Liver (tissue), 9 donors: ENCODE measurements around the gene CENPT. TPM values are rescaled to one million over a fixed set of nuclear protein-coding genes. Genes with fewer than 3 reads are reported as not detected.

Experiments used
- DNase-seq: peaks from one replicate; pipeline ENCODE4 v3.0.0-alpha.2; 2017; ENCODE audit warnings: low spot score
- H3K27ac ChIP-seq, 2 donors: one replicate each; pipeline ENCODE4 v1.7.0; 2013; ENCODE audit warnings: inconsistent platforms in 2 of 2, low read length in 2 of 2, control low read depth in 1 of 2, low read depth in 1 of 2, mild to moderate bottlenecking in 1 of 2
- H3K27me3 ChIP-seq, 4 donors: one replicate each; pipeline versions ENCODE4 v1.6.1 to v1.7.0; 2013; ENCODE audit warnings: low read length in 3 of 4, inconsistent platforms in 1 of 4, mild to moderate bottlenecking in 1 of 4, moderate library complexity in 1 of 4; ENCODE audit not compliant: control insufficient read depth in 4 of 4, insufficient read depth in 4 of 4
- H3K36me3 ChIP-seq, 4 donors: one replicate each; pipeline versions ENCODE4 v1.6.1 to v1.7.0; 2013; ENCODE audit warnings: low read length in 3 of 4, mild to moderate bottlenecking in 3 of 4, low read depth in 1 of 4, moderate library complexity in 1 of 4; ENCODE audit not compliant: control insufficient read depth in 4 of 4, insufficient read depth in 3 of 4
- H3K4me1 ChIP-seq, 4 donors: one replicate each; pipeline versions ENCODE4 v1.6.1 to v1.7.0; 2013; ENCODE audit warnings: low read length in 3 of 4, mild to moderate bottlenecking in 3 of 4, moderate library complexity in 1 of 4; ENCODE audit not compliant: control insufficient read depth in 4 of 4, insufficient read depth in 4 of 4
- H3K4me3 ChIP-seq, 3 donors: one replicate each; pipeline versions ENCODE4 v1.6.1 to v1.7.0; 2013; ENCODE audit warnings: low read length in 3 of 3, control low read depth in 1 of 3, low read depth in 1 of 3, mild to moderate bottlenecking in 1 of 3
- H3K9ac ChIP-seq, 2 donors: one replicate each; pipeline ENCODE4 v1.7.0; 2013; ENCODE audit warnings: low read length in 2 of 2, mild to moderate bottlenecking in 2 of 2, moderate library complexity in 2 of 2, control low read depth in 1 of 2, low read depth in 1 of 2
- H3K9me3 ChIP-seq, 4 donors: one replicate each; pipeline versions ENCODE4 v1.6.1 to v1.7.0; 2013; ENCODE audit warnings: low read length in 3 of 4; ENCODE audit not compliant: control insufficient read depth in 4 of 4
- EGR1 ChIP-seq, 2 donors: IDR thresholded peaks; 2 replicates each; pipeline ENCODE4 v1.6.1; 2016 to 2018; ENCODE audit warnings: antibody characterized with exemption in 2 of 2, low read depth in 2 of 2
- FOXA1 ChIP-seq: IDR thresholded peaks from 2 replicates; pipeline ENCODE4 v1.6.1; 2016; ENCODE audit warnings: antibody characterized with exemption
- FOXA2 ChIP-seq: IDR thresholded peaks from 2 replicates; pipeline ENCODE4 v1.6.1; 2016; ENCODE audit warnings: antibody characterized with exemption
- GABPA ChIP-seq, 2 donors: IDR thresholded peaks in 1 of 2; conservative IDR thresholded peaks in 1 of 2; 2 replicates each; pipeline ENCODE4 v1.6.1; 2016; ENCODE audit warnings: antibody characterized with exemption in 2 of 2, mild to moderate bottlenecking in 1 of 2, moderate library complexity in 1 of 2
- HNF4A ChIP-seq, 2 donors: conservative IDR thresholded peaks; 2 replicates each; pipeline ENCODE4 v1.6.1; 2016; ENCODE audit warnings: antibody characterized with exemption in 2 of 2, mild to moderate bottlenecking in 2 of 2
- HNF4G ChIP-seq: IDR thresholded peaks from 2 replicates; pipeline ENCODE4 v1.6.1; 2016; ENCODE audit warnings: antibody characterized with exemption
- JUND ChIP-seq, 2 donors: IDR thresholded peaks; 2 replicates each; pipeline ENCODE4 v1.6.1; 2016; ENCODE audit warnings: antibody characterized with exemption in 2 of 2
- NR2F2 ChIP-seq: IDR thresholded peaks from 2 replicates; pipeline ENCODE4 v1.6.1; 2016; ENCODE audit warnings: antibody characterized with exemption
- RAD21 ChIP-seq, 2 donors: IDR thresholded peaks; 2 replicates each; pipeline ENCODE4 v1.6.1; 2016; ENCODE audit warnings: antibody characterized with exemption in 2 of 2, mild to moderate bottlenecking in 2 of 2
- RXRA ChIP-seq, 2 donors: IDR thresholded peaks; 2 replicates each; pipeline ENCODE4 v1.6.1; 2017 to 2018; ENCODE audit warnings: antibody characterized with exemption in 2 of 2, mild to moderate bottlenecking in 1 of 2
- SP1 ChIP-seq: IDR thresholded peaks from 2 replicates; pipeline ENCODE4 v1.6.1; 2018; ENCODE audit warnings: antibody characterized with exemption, mild to moderate bottlenecking
- TAF1 ChIP-seq: conservative IDR thresholded peaks from 2 replicates; pipeline ENCODE4 v1.6.1; 2016; ENCODE audit warnings: antibody characterized with exemption, mild to moderate bottlenecking
- YY1 ChIP-seq: IDR thresholded peaks from 2 replicates; pipeline ENCODE4 v1.6.1; 2016; ENCODE audit warnings: antibody characterized with exemption, mild to moderate bottlenecking
- WGBS: extraction: QIAGEN DNeasy Blood & Tissue Kit; methylation state at CpG from one replicate; pipeline ENCODE4 v1.1.7; 2013; 5-methylcytosine and 5-hydroxymethylcytosine counted together
- polyA plus RNA-seq, 2 donors: library from polyadenylated mRNA; stranded (reverse) in 1 of 2; unstranded in 1 of 2; fragments of 200-250 nt in 1 of 2; fragments of >200 nt in 1 of 2; fragmentation: Nextera tagmentation in 1 of 2; extraction: Ambion mirVana in 1 of 2; gene quantifications; one replicate each; pipeline versions ENCODE4 v1.2.1 to v1.2.3, GENCODE V29; 2013 to 2015
- total RNA-seq, 2 donors: library from RNA; depleted of rRNA; stranded (reverse); fragments of >200 nt; gene quantifications; one replicate each; pipeline ENCODE4 v1.2.3, GENCODE V29; 2014
- TF ChIP-seq, protein P1 (sequence below): IDR thresholded peaks from 2 replicates; pipeline ENCODE4 v1.6.1; 2016; ENCODE audit warnings: antibody characterized with exemption, mild to moderate bottlenecking
- TF ChIP-seq, protein P2 (sequence below): IDR thresholded peaks from 2 replicates; pipeline ENCODE4 v1.6.1; 2016; ENCODE audit warnings: antibody characterized with exemption
- TF ChIP-seq, protein P3 (sequence below): IDR thresholded peaks from 2 replicates; pipeline ENCODE4 v1.6.1; 2016; ENCODE audit warnings: antibody characterized with exemption
- TF ChIP-seq, protein P4 (sequence below): IDR thresholded peaks from 2 replicates; pipeline ENCODE4 v1.6.1; 2016; ENCODE audit warnings: antibody characterized with exemption
- TF ChIP-seq, protein P5 (sequence below): fragments of 150-350 bp; IDR thresholded peaks from 2 replicates; pipeline ENCODE4 v1.5.1; 2017; ENCODE audit warnings: improper control_type of control experiment, low read depth, low read length; ENCODE audit not compliant: missing input control
- donor health status: healthy.
- donor health status: healthy.
- donor health status: healthy.
- donor health status: healthy.
- donor health status: healthy.

The CENPT gene
- total and polyA plus RNA-seq, 4 donors = 11.4 to 26.9 (median 19.3) TPM

DNA sequence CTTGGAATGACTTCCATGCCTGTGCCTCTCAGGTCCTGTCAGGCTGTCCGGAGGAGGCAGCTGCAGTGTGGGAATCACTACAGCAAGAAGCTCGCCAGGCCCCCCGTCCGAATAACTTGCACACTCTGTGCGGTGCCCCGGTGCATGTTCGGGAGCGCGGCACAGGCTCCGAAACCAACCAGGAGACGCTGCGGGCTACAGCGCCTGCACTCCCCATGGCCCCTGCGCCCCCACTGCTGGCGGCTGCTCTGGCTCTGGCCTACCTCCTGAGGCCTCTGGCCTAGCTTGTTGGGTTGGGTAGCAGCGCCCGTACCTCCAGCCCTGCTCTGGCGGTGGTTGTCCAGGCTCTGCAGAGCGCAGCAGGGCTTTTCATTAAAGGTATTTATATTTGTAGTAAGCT is 38.5 kb upstream of the CENPT start:
- DNase-seq = no peak

DNA sequence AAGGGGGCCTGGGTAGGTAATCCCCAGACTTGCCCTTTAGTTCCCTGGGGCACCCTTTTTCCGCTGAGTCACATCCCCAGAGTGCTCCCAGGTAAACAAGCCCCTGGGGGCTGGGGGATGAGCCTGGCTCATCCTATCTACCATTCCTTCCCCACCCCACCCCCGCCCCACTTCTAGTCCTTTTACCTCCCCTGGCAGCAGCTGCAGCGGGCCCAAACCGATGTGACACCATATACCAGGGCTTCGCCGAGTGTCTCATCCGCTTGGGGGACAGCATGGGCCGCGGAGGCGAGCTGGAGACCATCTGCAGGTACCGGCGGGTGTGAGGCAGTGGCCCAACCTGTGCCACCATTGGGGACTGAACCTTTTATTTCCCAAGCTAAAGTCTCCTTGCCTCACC is 38.1 kb upstream of the CENPT start:
- WGBS = 95% methylated on average over 12 of the region's 12 CpGs
- no peaks in the 10 kb centered on the region for H3K9me3 ChIP-seq
- peaks cover 0 to 21% (median 9%) of the 10 kb centered on the region in 4 donors for H3K4me1 ChIP-seq
- no peak overlapping the region for H3K9ac ChIP-seq
- no peaks in the 10 kb centered on the region for H3K27me3 ChIP-seq
- H3K4me3 ChIP-seq = no peak overlapping the region
- DNase-seq = no peak
- no peak overlapping the region for H3K27ac ChIP-seq
- H3K36me3 ChIP-seq = peaks cover 12 to 35% (median 22%) of the 10 kb centered on the region in 4 donors
- TF ChIP-seq GABPA (IDR thresholded peaks at IDR 0.05 in 1 of 2, conservative IDR thresholded peaks at IDR 0.05 in 1 of 2) (no peak), FOXA1 (no peak), FOXA2 (no peak), EGR1 (IDR thresholded peaks at IDR 0.05; ENCODE audit: low read depth in 2 of 2) (no peak), HNF4G (no peak), JUND (IDR thresholded peaks at IDR 0.05) (no peak), TAF1 (no peak), SP1 (no peak), YY1 (no peak), NR2F2 (no peak), RAD21 (IDR thresholded peaks at IDR 0.05) (no peak), RXRA (IDR thresholded peaks at IDR 0.05) (no peak), HNF4A (conservative IDR thresholded peaks at IDR 0.05) (no peak)
- TF ChIP-seq, protein P1, sequence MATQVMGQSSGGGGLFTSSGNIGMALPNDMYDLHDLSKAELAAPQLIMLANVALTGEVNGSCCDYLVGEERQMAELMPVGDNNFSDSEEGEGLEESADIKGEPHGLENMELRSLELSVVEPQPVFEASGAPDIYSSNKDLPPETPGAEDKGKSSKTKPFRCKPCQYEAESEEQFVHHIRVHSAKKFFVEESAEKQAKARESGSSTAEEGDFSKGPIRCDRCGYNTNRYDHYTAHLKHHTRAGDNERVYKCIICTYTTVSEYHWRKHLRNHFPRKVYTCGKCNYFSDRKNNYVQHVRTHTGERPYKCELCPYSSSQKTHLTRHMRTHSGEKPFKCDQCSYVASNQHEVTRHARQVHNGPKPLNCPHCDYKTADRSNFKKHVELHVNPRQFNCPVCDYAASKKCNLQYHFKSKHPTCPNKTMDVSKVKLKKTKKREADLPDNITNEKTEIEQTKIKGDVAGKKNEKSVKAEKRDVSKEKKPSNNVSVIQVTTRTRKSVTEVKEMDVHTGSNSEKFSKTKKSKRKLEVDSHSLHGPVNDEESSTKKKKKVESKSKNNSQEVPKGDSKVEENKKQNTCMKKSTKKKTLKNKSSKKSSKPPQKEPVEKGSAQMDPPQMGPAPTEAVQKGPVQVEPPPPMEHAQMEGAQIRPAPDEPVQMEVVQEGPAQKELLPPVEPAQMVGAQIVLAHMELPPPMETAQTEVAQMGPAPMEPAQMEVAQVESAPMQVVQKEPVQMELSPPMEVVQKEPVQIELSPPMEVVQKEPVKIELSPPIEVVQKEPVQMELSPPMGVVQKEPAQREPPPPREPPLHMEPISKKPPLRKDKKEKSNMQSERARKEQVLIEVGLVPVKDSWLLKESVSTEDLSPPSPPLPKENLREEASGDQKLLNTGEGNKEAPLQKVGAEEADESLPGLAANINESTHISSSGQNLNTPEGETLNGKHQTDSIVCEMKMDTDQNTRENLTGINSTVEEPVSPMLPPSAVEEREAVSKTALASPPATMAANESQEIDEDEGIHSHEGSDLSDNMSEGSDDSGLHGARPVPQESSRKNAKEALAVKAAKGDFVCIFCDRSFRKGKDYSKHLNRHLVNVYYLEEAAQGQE = no peak
- TF ChIP-seq, protein P2, sequence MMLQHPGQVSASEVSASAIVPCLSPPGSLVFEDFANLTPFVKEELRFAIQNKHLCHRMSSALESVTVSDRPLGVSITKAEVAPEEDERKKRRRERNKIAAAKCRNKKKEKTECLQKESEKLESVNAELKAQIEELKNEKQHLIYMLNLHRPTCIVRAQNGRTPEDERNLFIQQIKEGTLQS = no peak
- TF ChIP-seq, protein P3, sequence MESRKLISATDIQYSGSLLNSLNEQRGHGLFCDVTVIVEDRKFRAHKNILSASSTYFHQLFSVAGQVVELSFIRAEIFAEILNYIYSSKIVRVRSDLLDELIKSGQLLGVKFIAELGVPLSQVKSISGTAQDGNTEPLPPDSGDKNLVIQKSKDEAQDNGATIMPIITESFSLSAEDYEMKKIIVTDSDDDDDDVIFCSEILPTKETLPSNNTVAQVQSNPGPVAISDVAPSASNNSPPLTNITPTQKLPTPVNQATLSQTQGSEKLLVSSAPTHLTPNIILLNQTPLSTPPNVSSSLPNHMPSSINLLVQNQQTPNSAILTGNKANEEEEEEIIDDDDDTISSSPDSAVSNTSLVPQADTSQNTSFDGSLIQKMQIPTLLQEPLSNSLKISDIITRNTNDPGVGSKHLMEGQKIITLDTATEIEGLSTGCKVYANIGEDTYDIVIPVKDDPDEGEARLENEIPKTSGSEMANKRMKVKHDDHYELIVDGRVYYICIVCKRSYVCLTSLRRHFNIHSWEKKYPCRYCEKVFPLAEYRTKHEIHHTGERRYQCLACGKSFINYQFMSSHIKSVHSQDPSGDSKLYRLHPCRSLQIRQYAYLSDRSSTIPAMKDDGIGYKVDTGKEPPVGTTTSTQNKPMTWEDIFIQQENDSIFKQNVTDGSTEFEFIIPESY = no peak
- TF ChIP-seq, protein P4, sequence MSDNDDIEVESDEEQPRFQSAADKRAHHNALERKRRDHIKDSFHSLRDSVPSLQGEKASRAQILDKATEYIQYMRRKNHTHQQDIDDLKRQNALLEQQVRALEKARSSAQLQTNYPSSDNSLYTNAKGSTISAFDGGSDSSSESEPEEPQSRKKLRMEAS = no peak

More for the DNA sequence above, 38.5 kb upstream of the CENPT start:
- Histone ChIP-seq H3K36me3 (peaks cover 9 to 30% (median 18%) of the 10 kb centered on the region in 4 donors), H3K9me3 (no peaks in the 10 kb centered on the region), H3K27ac (no peak overlapping the region), H3K4me3 (no peak overlapping the region), H3K27me3 (no peaks in the 10 kb centered on the region), H3K4me1 (peaks cover 0 to 21% (median 9%) of the 10 kb centered on the region in 4 donors), H3K9ac (no peak overlapping the region)
- 97% methylated on average over 19 of the region's 19 CpGs for WGBS
- TF ChIP-seq NR2F2 (no peak), FOXA2 (no peak), HNF4G (no peak), HNF4A (conservative IDR thresholded peaks at IDR 0.05) (no peak), TAF1 (no peak), JUND (IDR thresholded peaks at IDR 0.05) (no peak)
- TF ChIP-seq, protein P3 = no peak
- TF ChIP-seq, protein P5, sequence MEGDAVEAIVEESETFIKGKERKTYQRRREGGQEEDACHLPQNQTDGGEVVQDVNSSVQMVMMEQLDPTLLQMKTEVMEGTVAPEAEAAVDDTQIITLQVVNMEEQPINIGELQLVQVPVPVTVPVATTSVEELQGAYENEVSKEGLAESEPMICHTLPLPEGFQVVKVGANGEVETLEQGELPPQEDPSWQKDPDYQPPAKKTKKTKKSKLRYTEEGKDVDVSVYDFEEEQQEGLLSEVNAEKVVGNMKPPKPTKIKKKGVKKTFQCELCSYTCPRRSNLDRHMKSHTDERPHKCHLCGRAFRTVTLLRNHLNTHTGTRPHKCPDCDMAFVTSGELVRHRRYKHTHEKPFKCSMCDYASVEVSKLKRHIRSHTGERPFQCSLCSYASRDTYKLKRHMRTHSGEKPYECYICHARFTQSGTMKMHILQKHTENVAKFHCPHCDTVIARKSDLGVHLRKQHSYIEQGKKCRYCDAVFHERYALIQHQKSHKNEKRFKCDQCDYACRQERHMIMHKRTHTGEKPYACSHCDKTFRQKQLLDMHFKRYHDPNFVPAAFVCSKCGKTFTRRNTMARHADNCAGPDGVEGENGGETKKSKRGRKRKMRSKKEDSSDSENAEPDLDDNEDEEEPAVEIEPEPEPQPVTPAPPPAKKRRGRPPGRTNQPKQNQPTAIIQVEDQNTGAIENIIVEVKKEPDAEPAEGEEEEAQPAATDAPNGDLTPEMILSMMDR = no peak
